HEK293T (cell line): ENCODE results near the gene NAT8L.

Source experiments
- SP1 ChIP-seq: fragments of 450-650 bp; IDR thresholded peaks from 2 replicates; pipeline ENCODE4 v1.6.1; 2017
- TARDBP ChIP-seq: fragments of 450-650 bp; IDR thresholded peaks from 2 replicates; pipeline ENCODE4 v1.6.1; 2016

- TF ChIP-seq SP1: no peak
- TF ChIP-seq TARDBP: no peak
Observed at GRCh38 chr4:2011583-2011982, 47.5 kb upstream of the NAT8L start.
